ENCODE data around the gene MBD3L5.
"Not testable (repeated sequence)": the region's sequence is repeated elsewhere in the genome, so short reads cannot be mapped to it uniquely, and the experiment has no call there.

The MBD3L5 gene

DNA sequence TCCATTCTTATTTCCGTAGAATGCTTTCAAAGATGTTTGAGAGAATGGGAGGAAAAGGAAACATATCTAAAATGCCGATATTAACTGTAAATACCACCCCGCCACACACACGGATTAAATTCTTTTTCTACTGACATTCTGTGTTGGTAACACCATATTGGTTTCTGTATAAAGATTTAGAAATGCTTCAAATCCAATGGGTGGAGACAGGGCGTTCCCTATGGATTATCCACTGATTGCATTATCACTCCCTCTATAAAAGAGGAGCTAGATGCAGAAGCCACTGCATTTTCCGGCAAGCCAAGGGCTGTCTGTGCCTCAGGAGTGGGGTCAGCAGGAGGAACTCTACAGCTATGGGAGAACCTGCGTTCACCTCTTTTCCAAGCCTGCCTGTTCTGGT is 18.6 kb downstream of the MBD3L5 start, which contains the start of gene MBD3L2:
MBD3L2 (plus strand) TSS at position 301 of the 400 bp plus-strand sequence; CDS start at position 354, 53 bp downstream.
- not testable (repeated sequence) for H2AFZ ChIP-seq (ENCODE audit: insufficient read depth, low read length, poor library complexity); H3K4me3 ChIP-seq (ENCODE audit: low read depth, low read length); DNase-seq; H3K9me3 ChIP-seq (ENCODE audit: insufficient read depth, low read depth, low read length); H3K27me3 ChIP-seq (ENCODE audit: insufficient read depth, low read length); H4K8ac ChIP-seq (ENCODE audit: low read depth, low read length); H2BK120ac ChIP-seq (ENCODE audit: insufficient read depth, low read length, poor library complexity); H3K4ac ChIP-seq (ENCODE audit: low read depth, low read length); H3K79me1 ChIP-seq (ENCODE audit: low read length); H3K27ac ChIP-seq (ENCODE audit: low read depth, low read length); H4K91ac ChIP-seq (ENCODE audit: low read depth, low read length); H3K79me2 ChIP-seq (ENCODE audit: control insufficient read depth, insufficient read depth, low read length, poor library complexity); H4K12ac ChIP-seq (ENCODE audit: low read depth, low read length); H3K4me1 ChIP-seq (ENCODE audit: control insufficient read depth in 1 of 2, insufficient read depth in 2 of 2, low read length in 2 of 2); H2BK12ac ChIP-seq (ENCODE audit: low read length); H3K18ac ChIP-seq (ENCODE audit: low read length); H3K9ac ChIP-seq (ENCODE audit: low read length); H2BK5ac ChIP-seq (ENCODE audit: low read depth, low read length, poor library complexity); H3K4me2 ChIP-seq (ENCODE audit: low read length); H3K36me3 ChIP-seq (ENCODE audit: control insufficient read depth in 1 of 2, insufficient read depth in 2 of 2, low read length in 2 of 2); H3K14ac ChIP-seq (ENCODE audit: low read length); H3K23ac ChIP-seq (ENCODE audit: low read length); H2AK5ac ChIP-seq (ENCODE audit: low read length)
- no CpG with 5 or more reads among the region's 7 CpGs for WGBS (ENCODE audit: extremely low coverage, insufficient coverage, insufficient read length)

DNA sequence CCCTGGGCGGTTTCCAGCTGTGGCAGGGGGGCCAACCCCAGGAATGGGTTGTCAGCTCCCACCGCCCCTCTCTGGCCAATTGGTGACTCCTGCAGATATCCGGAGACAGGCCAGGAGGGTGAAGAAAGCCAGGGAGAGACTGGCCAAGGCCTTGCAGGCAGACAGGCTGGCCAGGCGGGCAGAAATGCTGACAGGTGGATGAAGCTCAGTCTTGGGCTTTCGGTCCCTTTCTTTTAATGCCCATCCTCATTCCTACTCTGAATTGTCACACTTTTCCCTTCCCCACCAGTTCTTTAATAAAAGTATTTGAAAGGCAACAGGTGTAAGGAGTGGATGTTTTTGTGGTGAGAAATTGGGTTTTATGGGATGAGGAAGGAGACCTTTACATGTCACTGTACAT is 21.0 kb downstream of the MBD3L5 start:
- not testable (repeated sequence) for H2BK120ac ChIP-seq (ENCODE audit: insufficient read depth, low read length, poor library complexity); H3K18ac ChIP-seq (ENCODE audit: low read length); H2AFZ ChIP-seq (ENCODE audit: insufficient read depth, low read length, poor library complexity); H2AK5ac ChIP-seq (ENCODE audit: low read length); H2BK5ac ChIP-seq (ENCODE audit: low read depth, low read length, poor library complexity); H3K4ac ChIP-seq (ENCODE audit: low read depth, low read length); H3K4me2 ChIP-seq (ENCODE audit: low read length); H3K36me3 ChIP-seq (ENCODE audit: control insufficient read depth in 1 of 2, insufficient read depth in 2 of 2, low read length in 2 of 2); H3K9me3 ChIP-seq (ENCODE audit: insufficient read depth, low read depth, low read length); DNase-seq; H3K23ac ChIP-seq (ENCODE audit: low read length); H4K91ac ChIP-seq (ENCODE audit: low read depth, low read length); H3K79me1 ChIP-seq (ENCODE audit: low read length); H3K14ac ChIP-seq (ENCODE audit: low read length); H3K4me3 ChIP-seq (ENCODE audit: low read depth, low read length); H4K12ac ChIP-seq (ENCODE audit: low read depth, low read length); H3K79me2 ChIP-seq (ENCODE audit: control insufficient read depth, insufficient read depth, low read length, poor library complexity); H2BK12ac ChIP-seq (ENCODE audit: low read length); H3K4me1 ChIP-seq (ENCODE audit: control insufficient read depth in 1 of 2, insufficient read depth in 2 of 2, low read length in 2 of 2); H3K27me3 ChIP-seq (ENCODE audit: insufficient read depth, low read length); H3K27ac ChIP-seq (ENCODE audit: low read depth, low read length); H3K9ac ChIP-seq (ENCODE audit: low read length); H4K8ac ChIP-seq (ENCODE audit: low read depth, low read length)
- no CpG with 5 or more reads among the region's 5 CpGs for WGBS (ENCODE audit: extremely low coverage, insufficient coverage, insufficient read length)

DNA sequence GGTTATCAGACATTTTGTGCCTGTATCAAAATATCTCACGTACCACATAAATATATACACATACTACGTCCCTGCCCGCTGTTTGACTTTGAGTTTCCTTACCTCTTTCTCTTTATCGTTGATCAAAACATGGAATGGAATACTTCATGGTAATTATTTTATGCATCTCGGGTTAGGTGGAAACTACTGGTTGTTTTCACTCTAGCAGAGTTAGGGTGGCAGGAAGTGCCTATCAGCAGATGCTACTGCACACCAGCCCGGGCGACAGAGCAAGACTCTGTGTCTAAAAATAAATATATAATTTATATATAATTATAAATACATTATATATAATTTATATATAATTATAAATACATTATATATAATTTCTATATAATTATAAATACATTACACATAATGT is 22.5 kb downstream of the MBD3L5 start:
- not testable (repeated sequence) for H3K9me3 ChIP-seq (ENCODE audit: insufficient read depth, low read depth, low read length); H3K4me2 ChIP-seq (ENCODE audit: low read length); H3K18ac ChIP-seq (ENCODE audit: low read length); H3K9ac ChIP-seq (ENCODE audit: low read length); H4K91ac ChIP-seq (ENCODE audit: low read depth, low read length); H3K4me3 ChIP-seq (ENCODE audit: low read depth, low read length); H3K23ac ChIP-seq (ENCODE audit: low read length); H2AFZ ChIP-seq (ENCODE audit: insufficient read depth, low read length, poor library complexity); H2BK12ac ChIP-seq (ENCODE audit: low read length); H2BK5ac ChIP-seq (ENCODE audit: low read depth, low read length, poor library complexity); H3K14ac ChIP-seq (ENCODE audit: low read length); H3K4me1 ChIP-seq (ENCODE audit: control insufficient read depth in 1 of 2, insufficient read depth in 2 of 2, low read length in 2 of 2); H4K8ac ChIP-seq (ENCODE audit: low read depth, low read length); H3K79me1 ChIP-seq (ENCODE audit: low read length); DNase-seq; H3K36me3 ChIP-seq (ENCODE audit: control insufficient read depth in 1 of 2, insufficient read depth in 2 of 2, low read length in 2 of 2); H3K27ac ChIP-seq (ENCODE audit: low read depth, low read length); H3K79me2 ChIP-seq (ENCODE audit: control insufficient read depth, insufficient read depth, low read length, poor library complexity); H3K4ac ChIP-seq (ENCODE audit: low read depth, low read length); H2AK5ac ChIP-seq (ENCODE audit: low read length); H4K12ac ChIP-seq (ENCODE audit: low read depth, low read length); H2BK120ac ChIP-seq (ENCODE audit: insufficient read depth, low read length, poor library complexity); H3K27me3 ChIP-seq (ENCODE audit: insufficient read depth, low read length)
- WGBS (ENCODE audit: extremely low coverage, insufficient coverage, insufficient read length), result no CpG with 5 or more reads among the region's 7 CpGs

DNA sequence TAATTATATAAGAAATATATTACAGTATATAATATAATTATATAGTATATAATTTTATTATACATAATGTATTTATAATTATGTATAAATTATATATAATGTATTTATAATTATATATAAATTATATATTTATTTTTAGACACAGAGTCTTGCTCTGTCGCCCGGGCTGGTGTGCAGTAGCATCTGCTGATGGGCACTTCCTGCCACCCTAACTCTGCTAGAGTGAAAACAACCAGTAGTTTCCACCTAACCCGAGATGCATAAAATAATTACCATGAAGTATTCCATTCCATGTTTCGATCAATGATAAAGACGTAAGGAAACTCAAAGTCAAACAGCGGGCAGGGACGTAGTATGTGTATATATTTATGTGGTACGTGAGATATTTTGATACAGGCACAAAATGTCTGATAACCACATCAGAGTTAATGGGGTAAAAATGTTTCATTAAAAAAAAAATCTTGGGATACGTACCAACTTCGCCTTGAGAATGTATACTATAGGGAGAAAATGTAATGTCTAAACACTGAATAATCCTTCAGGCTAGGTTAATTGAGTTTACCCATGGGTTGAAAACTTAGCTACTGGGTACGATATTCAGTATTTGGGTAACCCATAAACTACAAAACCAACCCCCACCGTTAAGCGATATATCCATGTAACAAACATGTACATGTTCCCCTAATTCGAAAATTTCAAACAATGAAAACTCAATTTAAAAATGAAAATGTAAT is 24.4 kb downstream of the MBD3L5 start:
- not testable (repeated sequence) for H3K4ac ChIP-seq (ENCODE audit: low read depth, low read length); H3K14ac ChIP-seq (ENCODE audit: low read length)

More for the DNA sequence above, 24.4 kb downstream of the MBD3L5 start:
- H3K27ac ChIP-seq (ENCODE audit: low read depth, low read length); H3K4me2 ChIP-seq (ENCODE audit: low read length); H2BK12ac ChIP-seq (ENCODE audit: low read length); H3K18ac ChIP-seq (ENCODE audit: low read length); H4K8ac ChIP-seq (ENCODE audit: low read depth, low read length); H4K91ac ChIP-seq (ENCODE audit: low read depth, low read length); H2BK120ac ChIP-seq (ENCODE audit: insufficient read depth, low read length, poor library complexity); H3K79me2 ChIP-seq (ENCODE audit: control insufficient read depth, insufficient read depth, low read length, poor library complexity); H2AK5ac ChIP-seq (ENCODE audit: low read length); H3K4me1 ChIP-seq (ENCODE audit: control insufficient read depth in 1 of 2, insufficient read depth in 2 of 2, low read length in 2 of 2); H3K27me3 ChIP-seq (ENCODE audit: insufficient read depth, low read length); H3K36me3 ChIP-seq (ENCODE audit: control insufficient read depth in 1 of 2, insufficient read depth in 2 of 2, low read length in 2 of 2); H3K9ac ChIP-seq (ENCODE audit: low read length); DNase-seq; H3K23ac ChIP-seq (ENCODE audit: low read length); H3K4me3 ChIP-seq (ENCODE audit: low read depth, low read length); H3K79me1 ChIP-seq (ENCODE audit: low read length); H4K12ac ChIP-seq (ENCODE audit: low read depth, low read length); H2BK5ac ChIP-seq (ENCODE audit: low read depth, low read length, poor library complexity); H3K9me3 ChIP-seq (ENCODE audit: insufficient read depth, low read depth, low read length); H2AFZ ChIP-seq (ENCODE audit: insufficient read depth, low read length, poor library complexity): not testable (repeated sequence)
- no CpG with 5 or more reads among the region's 14 CpGs for WGBS (ENCODE audit: extremely low coverage, insufficient coverage, insufficient read length)

Data from trophoblast cell (in vitro differentiated cells and primary cell).